ENCODE results near the gene SCUBE1.

SCUBE1 gene

GRCh38 chr22:43389227-43389836, 46.2 kb upstream of the SCUBE1 start:
- no peak overlapping the region for H3K4me2 ChIP-seq (ENCODE audit: low read length)
- H3K79me2 ChIP-seq = no peaks in the 10 kb centered on the region
- no peak overlapping the region for H3K27ac ChIP-seq
- TF ChIP-seq CTCF (IDR thresholded peaks at IDR 0.05) = no peak
- no peak overlapping the region for H3K4me3 ChIP-seq (ENCODE audit: low read depth, low read length)
- no peak overlapping the region for H3K9ac ChIP-seq
- H2AFZ ChIP-seq = no peak overlapping the region
- H3K4me1 ChIP-seq = peaks cover 3% of the 10 kb centered on the region
- no peaks in the 10 kb centered on the region for H3K27me3 ChIP-seq (ENCODE audit: control insufficient read depth, insufficient read depth, low read length)
- H3K36me3 ChIP-seq (ENCODE audit: control insufficient read depth, insufficient read depth, low read length) = no peaks in the 10 kb centered on the region
- H3K9me3 ChIP-seq (ENCODE audit: control insufficient read depth, low read length) = no peaks in the 10 kb centered on the region

GRCh38 chr22:43388420-43388851, 45.3 kb upstream of the SCUBE1 start:
- Histone ChIP-seq H3K4me3 (ENCODE audit: low read depth, low read length) (no peak overlapping the region), H3K4me2 (ENCODE audit: low read length) (no peak overlapping the region), H3K4me1 (peaks cover 3% of the 10 kb centered on the region), H3K27me3 (ENCODE audit: control insufficient read depth, insufficient read depth, low read length) (no peaks in the 10 kb centered on the region), H2AFZ (no peak overlapping the region), H3K36me3 (ENCODE audit: control insufficient read depth, insufficient read depth, low read length) (no peaks in the 10 kb centered on the region), H3K9ac (no peak overlapping the region), H3K9me3 (ENCODE audit: control insufficient read depth, low read length) (no peaks in the 10 kb centered on the region), H3K79me2 (no peaks in the 10 kb centered on the region), H3K27ac (no peak overlapping the region)
- peak; percentile 88 for TF ChIP-seq CTCF (IDR thresholded peaks at IDR 0.05)

GRCh38 chr22:43387815-43388214, 44.6 kb upstream of the SCUBE1 start:
- no peak for TF ChIP-seq CTCF (IDR thresholded peaks at IDR 0.05)
- Histone ChIP-seq H3K27me3 (ENCODE audit: control insufficient read depth, insufficient read depth, low read length) (no peaks in the 10 kb centered on the region), H3K27ac (no peak overlapping the region), H3K4me3 (ENCODE audit: low read depth, low read length) (no peak overlapping the region), H3K79me2 (no peaks in the 10 kb centered on the region), H3K4me1 (peaks cover 3% of the 10 kb centered on the region), H3K9ac (no peak overlapping the region), H2AFZ (no peak overlapping the region), H3K4me2 (ENCODE audit: low read length) (no peak overlapping the region), H3K36me3 (ENCODE audit: control insufficient read depth, insufficient read depth, low read length) (no peaks in the 10 kb centered on the region), H3K9me3 (ENCODE audit: control insufficient read depth, low read length) (no peaks in the 10 kb centered on the region)

DNA sequence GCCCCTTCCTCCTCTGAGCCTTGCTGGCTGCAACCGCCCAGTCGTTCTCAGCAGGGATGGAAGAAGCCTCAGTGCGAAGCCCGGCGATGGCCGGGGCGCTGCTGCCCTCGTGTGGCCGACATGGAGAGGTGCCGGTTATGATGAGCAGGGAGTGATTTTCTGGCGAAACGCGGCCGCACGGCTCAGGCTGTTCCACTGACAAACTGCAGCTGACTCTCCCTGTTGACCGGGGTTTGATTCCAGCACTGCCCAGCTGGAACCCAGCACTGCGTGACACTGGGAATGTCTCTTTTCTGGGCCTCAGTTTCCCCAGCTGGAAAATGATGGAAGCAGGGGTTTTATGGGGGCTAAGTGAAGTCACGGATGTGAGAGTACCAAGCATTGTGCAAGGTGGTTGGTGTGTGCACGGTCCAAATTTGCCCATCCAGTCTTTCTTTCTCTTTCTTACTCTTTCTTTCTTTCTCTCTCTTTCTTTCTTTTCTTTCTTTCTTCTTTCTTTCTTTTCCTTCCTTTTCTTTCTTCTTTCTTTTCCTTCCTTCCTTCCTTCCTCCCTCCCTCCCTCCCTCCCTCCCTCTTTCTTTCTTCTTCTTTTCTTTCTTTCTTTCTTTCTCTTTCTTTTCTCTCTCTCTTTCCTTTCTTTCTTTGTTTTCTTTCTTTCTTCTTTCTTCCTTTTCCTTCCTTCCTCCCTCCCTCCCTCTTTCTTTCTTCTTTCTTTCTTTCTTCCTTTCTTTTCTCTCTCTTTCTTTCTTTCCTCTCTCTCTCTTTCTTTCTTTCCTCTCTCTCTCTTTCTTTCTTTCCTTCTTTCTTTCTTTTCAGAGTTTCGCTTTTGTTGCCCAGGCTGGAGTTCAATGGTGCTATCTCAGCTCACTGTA, 42.8 kb upstream of the SCUBE1 start:
- Histone ChIP-seq H3K4me2 (ENCODE audit: low read length) (no peak overlapping the region), H3K4me3 (ENCODE audit: low read depth, low read length) (no peak overlapping the region), H3K4me1 (peaks cover 3% of the 10 kb centered on the region), H3K36me3 (ENCODE audit: control insufficient read depth, insufficient read depth, low read length) (no peaks in the 10 kb centered on the region), H3K27me3 (ENCODE audit: control insufficient read depth, insufficient read depth, low read length) (no peaks in the 10 kb centered on the region), H3K9me3 (ENCODE audit: control insufficient read depth, low read length) (no peaks in the 10 kb centered on the region), H2AFZ (peak overlapping the region; percentile 80), H3K79me2 (no peaks in the 10 kb centered on the region), H3K9ac (no peak overlapping the region), H3K27ac (no peak overlapping the region)
- peak; percentile 91 for TF ChIP-seq CTCF (IDR thresholded peaks at IDR 0.05)
